Testis (tissue), 3 donors: ENCODE data around the gene IGF1R. TPM values are rescaled to one million over a fixed set of nuclear protein-coding genes. Genes with fewer than 3 reads are reported as not detected.

Experiments used
- DNase-seq: peaks from one replicate; pipeline ENCODE4 v3.0.0-alpha.2; 2019
- H3K27ac ChIP-seq, 2 donors: fragments of 200-600 bp; sonication (generic); one replicate each; pipeline ENCODE4 v1.5.1; 2019
- H3K27me3 ChIP-seq: fragments of 200-600 bp; sonication (generic); one replicate; pipeline ENCODE4 v1.5.1; 2019
- H3K36me3 ChIP-seq: fragments of 200-600 bp; sonication (generic); one replicate; pipeline ENCODE4 v1.5.1; 2017; ENCODE audit warnings: low read depth; ENCODE audit errors: missing control alignments
- H3K4me1 ChIP-seq: fragments of 200-600 bp; sonication (generic); one replicate; pipeline ENCODE4 v1.5.1; 2019
- H3K4me3 ChIP-seq, 2 donors: fragments of 200-600 bp; sonication (generic); one replicate each; pipeline ENCODE4 v1.5.1; 2017 to 2019
- H3K9me3 ChIP-seq: fragments of 200-600 bp; sonication (generic); one replicate; pipeline ENCODE4 v1.5.1; 2017
- CTCF ChIP-seq, 3 experiments: fragments of 450-650 bp in 2 of 3; fragments of 200-600 bp in 1 of 3; sonication (generic) in 1 of 3; IDR thresholded peaks; one replicate each; pipeline ENCODE4 v1.5.1; 2016 to 2019; ENCODE audit warnings: antibody characterized with exemption in 3 of 3, mild to moderate bottlenecking in 2 of 3, moderate library complexity in 1 of 3
- POLR2A ChIP-seq: fragments of 450-650 bp; IDR thresholded peaks from one replicate; pipeline ENCODE4 v1.6.1; 2017; ENCODE audit warnings: antibody characterized with exemption, mild to moderate bottlenecking, moderate library complexity
- WGBS, 2 donors: methylation state at CpG; one replicate each; pipeline ENCODE4 v1.1.5; 2018; 5-methylcytosine and 5-hydroxymethylcytosine counted together
- intact Hi-C: fragments of 100-400 bp; cut with DNase I; formaldehyde crosslinking; loops from one replicate; pipeline ENCODE4 v1.15.1; 2023; ENCODE audit warnings: low total_unique reads
- polyA plus RNA-seq: library from polyadenylated mRNA; stranded (reverse); fragments of 350-450 nt; fragmentation: Illumina TruSeq; extraction: RNeasy Lipid Tissue Mini Kit (QIAGEN cat#74804); gene quantifications from one replicate; pipeline ENCODE4 v1.2.3, GENCODE V29; 2014; ENCODE audit warnings: low read depth, low replicate concordance; ENCODE audit not compliant: insufficient read depth
- total RNA-seq, 2 donors: library from RNA; depleted of rRNA; stranded (reverse); fragments of >200 nt; gene quantifications; one replicate each; pipeline ENCODE4 v1.2.3, GENCODE V29; 2016

IGF1R gene
- total and polyA plus RNA-seq, 3 donors from 2014 or later, result 25.8 to 172 (median 157) TPM

- no peak for DNase-seq
- H3K4me1 ChIP-seq, result peaks cover 2% of the 10 kb centered on the region
- H3K27ac ChIP-seq, result no peak overlapping the region
- H3K27me3 ChIP-seq, result no peaks in the 10 kb centered on the region
- intact Hi-C loops, result no loop called here
- 70 to 71% methylated on average over 5 of the region's 5 CpGs for WGBS, 2 donors
- no peak overlapping the region for H3K4me3 ChIP-seq
- TF ChIP-seq POLR2A (no peak), CTCF (IDR thresholded peaks at IDR 0.05) (no peak)
- H3K36me3 ChIP-seq, result no peaks in the 10 kb centered on the region
- H3K9me3 ChIP-seq, result no peaks in the 10 kb centered on the region
Measured at GRCh38 chr15:98896002-98896721, 247.8 kb downstream of the IGF1R start.

GRCh38 chr15:98896802-98897732 lies 248.7 kb downstream of the IGF1R start:
- Histone ChIP-seq H3K36me3 (no peaks in the 10 kb centered on the region), H3K9me3 (no peaks in the 10 kb centered on the region), H3K4me3 (no peak overlapping the region), H3K27me3 (no peaks in the 10 kb centered on the region), H3K27ac (no peak overlapping the region), H3K4me1 (peaks cover 9% of the 10 kb centered on the region)
- WGBS, 2 donors, result 53 to 70% methylated on average over 12 of the region's 12 CpGs
- intact Hi-C loops, result no loop called here
- DNase-seq, result no peak
- TF ChIP-seq CTCF (IDR thresholded peaks at IDR 0.05) (no peak), POLR2A (no peak)

GRCh38 chr15:98898122-98898521 lies 249.8 kb downstream of the IGF1R start:
- no peak overlapping the region for H3K27ac ChIP-seq

GRCh38 chr15:98899272-98900021 lies 251.1 kb downstream of the IGF1R start:
- Histone ChIP-seq H3K4me1 (peaks cover 14% of the 10 kb centered on the region), H3K9me3 (no peaks in the 10 kb centered on the region), H3K27ac (no peak overlapping the region), H3K4me3 (no peak overlapping the region), H3K27me3 (no peaks in the 10 kb centered on the region), H3K36me3 (no peaks in the 10 kb centered on the region)
- DNase-seq, result no peak
- TF ChIP-seq POLR2A (no peak), CTCF (IDR thresholded peaks at IDR 0.05) (no peak)
- WGBS, 2 donors, result 84 to 87% methylated on average over 20 of the region's 20 CpGs
- intact Hi-C loops, result no loop called here

More at GRCh38 chr15:98898122-98898521, 249.8 kb downstream of the IGF1R start:
- H3K4me1 ChIP-seq, result peaks cover 14% of the 10 kb centered on the region
- 77 to 78% methylated on average over 2 of the region's 2 CpGs for WGBS, 2 donors
- no peaks in the 10 kb centered on the region for H3K36me3 ChIP-seq
- no peaks in the 10 kb centered on the region for H3K9me3 ChIP-seq
- no peak for DNase-seq
- intact Hi-C loops, result no loop called here
- TF ChIP-seq CTCF (IDR thresholded peaks at IDR 0.05) (no peak), POLR2A (no peak)
- H3K4me3 ChIP-seq, result no peak overlapping the region
- H3K27me3 ChIP-seq, result no peaks in the 10 kb centered on the region
